ENCODE data around the gene APOBEC3B.
"Not testable (repeated sequence)": the region's sequence is repeated elsewhere in the genome, so short reads cannot be mapped to it uniquely, and the experiment has no call there.

APOBEC3B gene

GRCh38 chr22:39013942-39014722 is 32.0 kb downstream of the APOBEC3B start, which contains the start of gene APOBEC3C:
TSS of gene APOBEC3C (plus strand) at chr22:39014257. CDS start at chr22:39014363, 106 bp downstream.
- peak within 1 kb of the TSS; percentile 96 for H3K4me3 Mint-ChIP-seq
- peak within 1 kb of the TSS; percentile 95 for H3K27ac Mint-ChIP-seq
- no peaks in the 10 kb centered on the region for H3K9me3 Mint-ChIP-seq
- H3K27me3 Mint-ChIP-seq, result no peaks in the 10 kb centered on the region
- peaks cover 34% of the 10 kb centered on the region for H3K36me3 Mint-ChIP-seq (ENCODE audit: low read depth)
- peak; percentile 84 for DNase-seq
- peaks cover 45% of the 10 kb centered on the region for H3K4me1 Mint-ChIP-seq (ENCODE audit: low read depth)

GRCh38 chr22:39014723-39015121 is 32.6 kb downstream of the APOBEC3B start:
- Mint-ChIP-seq H3K4me1 (ENCODE audit: low read depth) (peaks cover 48% of the 10 kb centered on the region), H3K4me3 (peak overlapping the region; percentile 96), H3K36me3 (ENCODE audit: low read depth) (peaks cover 38% of the 10 kb centered on the region), H3K27ac (peak overlapping the region; percentile 95)
- H3K9me3 Mint-ChIP-seq, H3K27me3 Mint-ChIP-seq: not testable (repeated sequence)
- DNase-seq, result peak; percentile 41

- Mint-ChIP-seq H3K27me3 (no peaks in the 10 kb centered on the region), H3K4me3 (peak overlapping the region; percentile 24), H3K27ac (peak overlapping the region; percentile 55), H3K9me3 (no peaks in the 10 kb centered on the region), H3K4me1 (ENCODE audit: low read depth) (peaks cover 58% of the 10 kb centered on the region), H3K36me3 (ENCODE audit: low read depth) (peaks cover 47% of the 10 kb centered on the region)
- no peak for DNase-seq
These were observed 34.4 kb downstream of the APOBEC3B start for GRCh38 chr22:39016592-39016991.

- Mint-ChIP-seq H3K4me1 (ENCODE audit: low read depth) (peaks cover 64% of the 10 kb centered on the region), H3K9me3 (no peaks in the 10 kb centered on the region), H3K27me3 (no peaks in the 10 kb centered on the region), H3K4me3 (no peak overlapping the region), H3K36me3 (ENCODE audit: low read depth) (peaks cover 57% of the 10 kb centered on the region), H3K27ac (peak overlapping the region; percentile 69)
- DNase-seq, result no peak
These were observed 35.6 kb downstream of the APOBEC3B start for GRCh38 chr22:39017596-39018365.

- Mint-ChIP-seq H3K36me3 (ENCODE audit: low read depth) (peaks cover 69% of the 10 kb centered on the region), H3K27ac (peak overlapping the region; percentile 96)
- not testable (repeated sequence) for H3K27me3 Mint-ChIP-seq
These were observed 38.0 kb downstream of the APOBEC3B start for GRCh38 chr22:39020021-39020651.

GRCh38 chr22:39021552-39022250 is 39.6 kb downstream of the APOBEC3B start:
- Mint-ChIP-seq H3K4me1 (ENCODE audit: low read depth) (peaks cover 63% of the 10 kb centered on the region), H3K27ac (peak overlapping the region; percentile 96), H3K36me3 (ENCODE audit: low read depth) (peaks cover 77% of the 10 kb centered on the region), H3K27me3 (no peaks in the 10 kb centered on the region), H3K4me3 (peak overlapping the region; percentile 90), H3K9me3 (no peaks in the 10 kb centered on the region)
- DNase-seq, result no peak

More at GRCh38 chr22:39020021-39020651, 38.0 kb downstream of the APOBEC3B start:
- Mint-ChIP-seq H3K4me1 (ENCODE audit: low read depth) (peaks cover 65% of the 10 kb centered on the region), H3K4me3 (peak overlapping the region; percentile 90)
- DNase-seq, H3K9me3 Mint-ChIP-seq: not testable (repeated sequence)

- Mint-ChIP-seq H3K4me1 (ENCODE audit: low read depth) (peaks cover 58% of the 10 kb centered on the region), H3K36me3 (ENCODE audit: low read depth) (peaks cover 69% of the 10 kb centered on the region)
- DNase-seq, result no peak
These were observed 42.6 kb downstream of the APOBEC3B start for GRCh38 chr22:39024519-39025308.

GRCh38 chr22:39026509-39027150 is 44.5 kb downstream of the APOBEC3B start:
- Mint-ChIP-seq H3K27ac (peak overlapping the region; percentile 63), H3K4me1 (ENCODE audit: low read depth) (peaks cover 47% of the 10 kb centered on the region), H3K9me3 (no peaks in the 10 kb centered on the region), H3K27me3 (no peaks in the 10 kb centered on the region), H3K4me3 (no peak overlapping the region), H3K36me3 (ENCODE audit: low read depth) (peaks cover 64% of the 10 kb centered on the region)
- DNase-seq, result no peak

More at GRCh38 chr22:39024519-39025308, 42.6 kb downstream of the APOBEC3B start:
- Mint-ChIP-seq H3K27me3 (no peaks in the 10 kb centered on the region), H3K27ac (peak overlapping the region; percentile 87), H3K4me3 (peak overlapping the region; percentile 90), H3K9me3 (no peaks in the 10 kb centered on the region)

- Mint-ChIP-seq H3K4me3 (no peak overlapping the region), H3K27ac (peak overlapping the region; percentile 82)
These were observed 45.6 kb downstream of the APOBEC3B start for GRCh38 chr22:39027717-39028116.

GRCh38 chr22:39028281-39028680 is 46.1 kb downstream of the APOBEC3B start:
- Mint-ChIP-seq H3K27me3 (no peaks in the 10 kb centered on the region), H3K36me3 (ENCODE audit: low read depth) (peaks cover 63% of the 10 kb centered on the region), H3K4me1 (ENCODE audit: low read depth) (peaks cover 35% of the 10 kb centered on the region), H3K4me3 (no peak overlapping the region), H3K27ac (peak overlapping the region; percentile 82), H3K9me3 (no peaks in the 10 kb centered on the region)
- no peak for DNase-seq

More at GRCh38 chr22:39027717-39028116, 45.6 kb downstream of the APOBEC3B start:
- peaks cover 36% of the 10 kb centered on the region for H3K4me1 Mint-ChIP-seq (ENCODE audit: low read depth)
- no peak for DNase-seq
- no peaks in the 10 kb centered on the region for H3K9me3 Mint-ChIP-seq
- peaks cover 62% of the 10 kb centered on the region for H3K36me3 Mint-ChIP-seq (ENCODE audit: low read depth)
- H3K27me3 Mint-ChIP-seq, result no peaks in the 10 kb centered on the region

- Mint-ChIP-seq H3K27me3 (no peaks in the 10 kb centered on the region), H3K36me3 (ENCODE audit: low read depth) (peaks cover 60% of the 10 kb centered on the region), H3K9me3 (no peaks in the 10 kb centered on the region), H3K27ac (no peak overlapping the region), H3K4me3 (no peak overlapping the region), H3K4me1 (ENCODE audit: low read depth) (peaks cover 27% of the 10 kb centered on the region)
- DNase-seq, result no peak
These were observed 47.1 kb downstream of the APOBEC3B start for GRCh38 chr22:39029227-39029626.

- Mint-ChIP-seq H3K27ac (peak overlapping the region; percentile 8), H3K36me3 (ENCODE audit: low read depth) (peaks cover 46% of the 10 kb centered on the region)
These were observed 48.6 kb downstream of the APOBEC3B start for GRCh38 chr22:39030705-39031104.

More at GRCh38 chr22:39030705-39031104, 48.6 kb downstream of the APOBEC3B start:
- H3K4me1 Mint-ChIP-seq (ENCODE audit: low read depth), result peaks cover 14% of the 10 kb centered on the region
- no peak overlapping the region for H3K4me3 Mint-ChIP-seq
- no peaks in the 10 kb centered on the region for H3K9me3 Mint-ChIP-seq
- no peaks in the 10 kb centered on the region for H3K27me3 Mint-ChIP-seq
- no peak for DNase-seq
